Effector CD4-positive, alpha-beta T cell (primary cell): ENCODE data around the gene RTN4IP1.

Source experiments
- DNase-seq: peaks from one replicate; pipeline ENCODE4 v3.0.0-alpha.2; 2020

The RTN4IP1 gene

GRCh38 chr6:106540907-106541306, 88.4 kb downstream of the RTN4IP1 start:
- DNase-seq: no peak

GRCh38 chr6:106540432-106540831, 88.9 kb downstream of the RTN4IP1 start:
- DNase-seq: no peak

GRCh38 chr6:106539936-106540335, 89.4 kb downstream of the RTN4IP1 start:
- no peak for DNase-seq

GRCh38 chr6:106538145-106538544, 91.2 kb downstream of the RTN4IP1 start:
- no peak for DNase-seq

GRCh38 chr6:106537662-106538061, 91.6 kb downstream of the RTN4IP1 start:
- no peak for DNase-seq

- no peak for DNase-seq
These were observed 92.4 kb downstream of the RTN4IP1 start for GRCh38 chr6:106536851-106537250.

- DNase-seq: no peak
These were observed 92.9 kb downstream of the RTN4IP1 start for GRCh38 chr6:106536357-106536756.

- no peak for DNase-seq
These were observed 94.3 kb downstream of the RTN4IP1 start for GRCh38 chr6:106535012-106535411.

- DNase-seq: no peak
These were observed 94.7 kb downstream of the RTN4IP1 start for GRCh38 chr6:106534564-106534982.

- no peak for DNase-seq
These were observed 95.3 kb downstream of the RTN4IP1 start for GRCh38 chr6:106534004-106534403.

- DNase-seq: no peak
These were observed 96.2 kb downstream of the RTN4IP1 start for GRCh38 chr6:106533054-106533453.

- DNase-seq: no peak
These were observed 98.8 kb downstream of the RTN4IP1 start for GRCh38 chr6:106530502-106530901.

- no peak for DNase-seq
These were observed 99.3 kb downstream of the RTN4IP1 start for GRCh38 chr6:106530026-106530425.

GRCh38 chr6:106529438-106529837, 99.9 kb downstream of the RTN4IP1 start:
- DNase-seq: no peak

GRCh38 chr6:106528521-106528920, 100.8 kb downstream of the RTN4IP1 start:
- DNase-seq: no peak

- DNase-seq: no peak
These were observed 101.3 kb downstream of the RTN4IP1 start for GRCh38 chr6:106527979-106528378.

GRCh38 chr6:106527117-106527516, 102.2 kb downstream of the RTN4IP1 start:
- no peak for DNase-seq

GRCh38 chr6:106525882-106526275, 103.4 kb downstream of the RTN4IP1 start:
- DNase-seq: no peak

GRCh38 chr6:106525107-106525881, 104.0 kb downstream of the RTN4IP1 start:
- no peak for DNase-seq

- DNase-seq: no peak
These were observed 106.6 kb downstream of the RTN4IP1 start for GRCh38 chr6:106522562-106523250.
